Activated naive CD4-positive, alpha-beta T cell treated with anti-CD3 and anti-CD28 coated beads for 36 hours (primary cell): ENCODE results near the gene AGT. TPM values are rescaled to one million over a fixed set of nuclear protein-coding genes. Genes with fewer than 3 reads are reported as not detected.

Source experiments
- CTCF ChIA-PET: fragments of 350-600 bp; sonication (Branson Sonifier 250); formaldehyde crosslinking; loops from one replicate; lab custom pipeline; 2021; ENCODE audit warnings: antibody characterized with exemption; lab: Charles Lee
- DNase-seq: peaks from one replicate; pipeline ENCODE4 v3.0.0-alpha.2; 2020
- H3K27ac Mint-ChIP-seq: one replicate; pipeline ENCODE4 v1.8.0; 2021; ENCODE audit warnings: mild to moderate bottlenecking, mixed read lengths
- H3K27me3 Mint-ChIP-seq: one replicate; pipeline ENCODE4 v1.8.0; 2021; ENCODE audit warnings: low read depth, mixed read lengths
- H3K36me3 Mint-ChIP-seq: one replicate; pipeline ENCODE4 v1.8.0; 2021; ENCODE audit warnings: low read depth, mixed read lengths
- H3K4me1 Mint-ChIP-seq: one replicate; pipeline ENCODE4 v1.8.0; 2021; ENCODE audit warnings: low read depth, mixed read lengths
- H3K4me3 Mint-ChIP-seq: one replicate; pipeline ENCODE4 v1.8.0; 2021; ENCODE audit warnings: mild to moderate bottlenecking, moderate library complexity, mixed read lengths
- H3K9me3 Mint-ChIP-seq: one replicate; pipeline ENCODE4 v1.8.0; 2021; ENCODE audit warnings: mixed read lengths
- intact Hi-C: fragments of 100-400 bp; cut with micrococcal nuclease; formaldehyde crosslinking; loops from one replicate; pipeline ENCODE4 v1.15.1; 2023
- total RNA-seq, 2 experiments: library from RNA; stranded (reverse); gene quantifications; one replicate each; pipeline ENCODE4 v1.2.3, GENCODE V29; 2021

Gene AGT
- total RNA-seq, 2 experiments from 2014 or later, result not detected

DNA sequence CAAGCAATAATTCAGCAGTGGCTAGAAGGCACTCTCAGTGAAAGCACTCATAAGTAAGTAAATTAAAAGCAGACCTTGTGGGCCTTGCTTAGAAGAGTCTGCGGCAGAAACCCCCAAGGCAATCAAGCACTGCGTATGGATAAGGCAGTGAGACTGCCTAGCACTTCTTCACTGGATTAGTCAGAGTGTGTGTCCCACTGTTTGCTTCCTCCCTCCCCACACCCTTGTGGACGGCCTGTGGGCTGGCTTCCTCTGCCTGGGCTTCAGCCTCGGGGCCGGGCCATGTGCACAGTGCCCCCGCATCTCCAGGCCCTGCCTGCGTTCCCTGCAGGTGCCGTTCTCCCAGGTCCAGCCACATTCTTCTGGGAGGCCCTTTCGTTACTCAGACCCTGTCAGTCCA, 23.8 kb downstream of the AGT start:
- Mint-ChIP-seq H3K27ac (no peak overlapping the region), H3K9me3 (no peaks in the 10 kb centered on the region), H3K4me1 (no peaks in the 10 kb centered on the region), H3K36me3 (peaks cover 26% of the 10 kb centered on the region), H3K4me3 (no peak overlapping the region), H3K27me3 (no peaks in the 10 kb centered on the region)
- DNase-seq, result no peak
- CTCF ChIA-PET, result no interaction called here
- intact Hi-C loops, result no loop called here

- CTCF ChIA-PET, result interaction anchor here (0.6 kb wide), 1 partner anchor 385 kb away, joined by 3 read pairs; no protein-coding TSS in a partner anchor
- DNase-seq, result no peak
Measured at GRCh38 chr1:230686747-230687146, 27.2 kb downstream of the AGT start.

DNA sequence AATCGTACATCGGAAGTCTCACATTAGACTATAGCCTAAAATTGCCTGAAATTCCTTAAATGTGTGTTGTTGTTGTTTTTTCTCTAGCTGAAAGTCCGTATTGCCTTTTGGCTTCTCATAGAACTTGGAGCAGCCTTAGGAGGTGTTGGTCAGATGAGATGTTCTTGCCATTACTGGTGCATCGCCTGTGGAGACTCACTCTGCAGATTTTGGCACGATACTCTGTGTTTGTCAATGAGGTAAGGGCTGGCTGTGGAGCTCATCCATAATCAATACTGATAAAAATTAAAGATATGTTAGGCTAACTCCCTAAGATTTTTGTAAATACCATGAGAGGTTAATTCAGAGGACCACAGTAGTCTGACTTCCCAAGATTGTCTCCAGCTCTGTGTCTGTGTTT, 28.9 kb downstream of the AGT start:
- peaks cover 14% of the 10 kb centered on the region for H3K36me3 Mint-ChIP-seq
- H3K27ac Mint-ChIP-seq, result no peak overlapping the region
- DNase-seq, result no peak
- no peaks in the 10 kb centered on the region for H3K4me1 Mint-ChIP-seq
- CTCF ChIA-PET, result no interaction called here
- no peaks in the 10 kb centered on the region for H3K9me3 Mint-ChIP-seq
- H3K27me3 Mint-ChIP-seq, result no peaks in the 10 kb centered on the region
- H3K4me3 Mint-ChIP-seq, result no peak overlapping the region
- intact Hi-C loops, result no loop called here

More at GRCh38 chr1:230686747-230687146, 27.2 kb downstream of the AGT start:
- intact Hi-C loops, result no loop called here
- Mint-ChIP-seq H3K9me3 (no peaks in the 10 kb centered on the region), H3K36me3 (peaks cover 15% of the 10 kb centered on the region), H3K27ac (no peak overlapping the region), H3K4me1 (no peaks in the 10 kb centered on the region), H3K27me3 (no peaks in the 10 kb centered on the region), H3K4me3 (no peak overlapping the region)

DNA sequence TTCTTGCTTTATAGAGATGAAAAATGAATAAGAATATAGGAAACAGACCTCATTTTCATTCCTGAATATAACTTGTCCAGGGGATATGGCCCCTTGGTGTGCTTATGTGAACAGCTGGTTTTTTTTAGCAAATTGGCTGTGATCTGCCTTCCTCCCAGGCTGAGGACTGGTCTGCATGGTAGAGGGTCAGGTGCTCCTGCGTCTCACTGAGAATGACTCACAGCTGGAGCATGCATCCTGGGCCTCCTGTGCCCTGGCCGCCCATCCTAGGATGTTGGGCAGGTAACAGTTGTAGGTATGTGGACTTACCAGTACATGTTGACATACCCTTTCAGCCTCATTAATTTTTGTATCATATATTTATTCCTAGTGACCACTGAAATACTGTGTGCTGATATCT, 29.8 kb downstream of the AGT start:
- H3K9me3 Mint-ChIP-seq, result no peaks in the 10 kb centered on the region
- H3K27ac Mint-ChIP-seq, result no peak overlapping the region
- no peak overlapping the region for H3K4me3 Mint-ChIP-seq

GRCh38 chr1:230682882-230683610, 30.9 kb downstream of the AGT start:
- no peak for DNase-seq
- CTCF ChIA-PET, result no interaction called here
- no peak overlapping the region for H3K4me3 Mint-ChIP-seq
- no peak overlapping the region for H3K27ac Mint-ChIP-seq
- H3K9me3 Mint-ChIP-seq, result no peaks in the 10 kb centered on the region
- peaks cover 10% of the 10 kb centered on the region for H3K36me3 Mint-ChIP-seq
- intact Hi-C loops, result no loop called here
- H3K4me1 Mint-ChIP-seq, result no peaks in the 10 kb centered on the region
- H3K27me3 Mint-ChIP-seq, result no peaks in the 10 kb centered on the region

More for the DNA sequence above, 29.8 kb downstream of the AGT start:
- Mint-ChIP-seq H3K36me3 (peaks cover 14% of the 10 kb centered on the region), H3K27me3 (no peaks in the 10 kb centered on the region), H3K4me1 (no peaks in the 10 kb centered on the region)
- CTCF ChIA-PET, result no interaction called here
- intact Hi-C loops, result no loop called here
- DNase-seq, result no peak

DNA sequence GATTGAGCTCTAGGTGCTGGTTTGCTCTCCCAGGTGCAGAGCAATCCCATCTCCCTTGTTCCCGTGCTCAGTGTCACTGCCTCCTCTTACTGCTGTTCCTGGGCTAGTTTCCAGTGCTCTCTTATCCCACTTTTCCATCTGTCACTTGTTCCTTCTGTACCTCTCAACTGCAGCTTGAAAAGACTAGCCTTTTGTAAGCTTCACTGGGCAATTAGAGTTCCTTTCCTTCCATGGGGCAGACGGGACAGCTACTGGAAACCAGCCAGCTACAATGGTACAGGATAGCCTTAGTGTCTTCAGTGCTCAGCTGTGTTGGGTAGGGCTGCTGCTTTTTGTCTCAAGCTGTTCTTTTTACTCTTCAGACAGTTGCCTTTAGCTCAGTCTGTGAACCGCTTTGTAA, 31.6 kb downstream of the AGT start:
- Mint-ChIP-seq H3K27ac (no peak overlapping the region), H3K27me3 (no peaks in the 10 kb centered on the region), H3K9me3 (no peaks in the 10 kb centered on the region), H3K36me3 (peaks cover 9% of the 10 kb centered on the region), H3K4me3 (no peak overlapping the region), H3K4me1 (no peaks in the 10 kb centered on the region)
- intact Hi-C loops, result no loop called here
- CTCF ChIA-PET, result no interaction called here
- DNase-seq, result no peak

- Mint-ChIP-seq H3K27ac (peak overlapping the region; percentile 12), H3K9me3 (no peaks in the 10 kb centered on the region), H3K36me3 (peaks cover 6% of the 10 kb centered on the region), H3K27me3 (no peaks in the 10 kb centered on the region), H3K4me3 (no peak overlapping the region), H3K4me1 (no peaks in the 10 kb centered on the region)
- intact Hi-C loops, result no loop called here
- DNase-seq, result peak; percentile 14
- CTCF ChIA-PET, result no interaction called here
Measured at GRCh38 chr1:230681599-230681998, 32.3 kb downstream of the AGT start.

DNA sequence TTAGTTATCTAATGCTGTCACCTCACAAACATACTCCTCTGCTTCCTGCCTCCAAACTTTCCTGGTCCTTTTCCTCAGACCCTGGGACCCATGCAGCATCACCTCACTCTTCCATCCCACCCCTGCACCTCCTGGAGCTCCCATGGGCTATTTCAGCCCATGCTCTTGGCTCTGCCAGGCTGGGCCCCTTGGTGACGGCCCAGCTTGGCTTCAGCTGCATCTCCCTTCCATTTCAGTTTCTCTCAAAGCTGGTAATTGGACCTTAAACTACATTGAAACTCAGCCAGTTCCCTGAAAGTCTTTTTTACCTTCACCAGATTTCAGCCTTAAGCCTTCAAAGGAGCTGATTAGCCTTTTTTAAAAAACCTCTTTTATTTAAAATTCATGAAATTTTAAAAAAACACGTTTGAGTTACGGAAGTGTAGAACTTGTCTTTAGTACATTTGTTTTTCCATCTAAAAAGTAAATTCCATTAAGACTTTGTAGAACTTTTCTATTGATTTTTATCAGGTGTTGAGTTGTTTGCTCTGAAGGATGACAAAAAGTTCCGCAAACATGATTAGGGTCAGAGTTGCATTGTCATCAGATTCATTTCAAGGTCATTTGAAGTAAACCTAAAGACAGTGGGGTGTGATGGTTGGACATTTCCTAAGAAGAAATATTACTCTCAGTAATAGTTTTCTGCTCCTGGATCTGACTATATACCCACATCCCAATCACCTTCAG, 33.5 kb downstream of the AGT start:
- DNase-seq, result no peak
- no peaks in the 10 kb centered on the region for H3K9me3 Mint-ChIP-seq
- no peaks in the 10 kb centered on the region for H3K27me3 Mint-ChIP-seq
- CTCF ChIA-PET, result no interaction called here
- no peaks in the 10 kb centered on the region for H3K4me1 Mint-ChIP-seq
- intact Hi-C loops, result no loop called here
- no peak overlapping the region for H3K27ac Mint-ChIP-seq
- H3K36me3 Mint-ChIP-seq, result peaks cover 15% of the 10 kb centered on the region
- H3K4me3 Mint-ChIP-seq, result no peak overlapping the region

- no peaks in the 10 kb centered on the region for H3K27me3 Mint-ChIP-seq
- no peaks in the 10 kb centered on the region for H3K9me3 Mint-ChIP-seq
- H3K36me3 Mint-ChIP-seq, result peaks cover 15% of the 10 kb centered on the region
- no peak for DNase-seq
- H3K4me3 Mint-ChIP-seq, result no peak overlapping the region
- H3K27ac Mint-ChIP-seq, result no peak overlapping the region
- CTCF ChIA-PET, result no interaction called here
- intact Hi-C loops, result no loop called here
- H3K4me1 Mint-ChIP-seq, result no peaks in the 10 kb centered on the region
Measured at GRCh38 chr1:230679825-230680224, 34.1 kb downstream of the AGT start.

DNA sequence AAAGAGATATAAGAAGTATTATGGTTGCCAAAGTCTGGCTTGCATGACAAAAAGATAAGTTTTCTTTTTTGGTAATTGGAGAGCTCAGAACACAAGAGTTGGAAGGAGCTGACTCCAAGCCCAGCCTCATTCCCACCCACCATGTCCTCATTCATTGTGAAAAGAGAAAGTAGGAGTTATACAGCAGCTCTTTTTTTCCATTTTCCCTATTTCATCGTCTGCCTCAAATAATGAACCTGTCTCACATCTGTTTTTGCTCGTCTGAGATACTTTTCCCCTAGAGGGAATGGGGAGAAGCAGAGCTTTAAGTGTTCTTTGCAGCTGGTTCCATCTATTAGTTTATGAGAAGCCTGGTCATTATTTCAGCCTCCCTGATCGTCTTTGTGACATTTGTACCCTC, 34.7 kb downstream of the AGT start:
- H3K4me1 Mint-ChIP-seq, result no peaks in the 10 kb centered on the region
- DNase-seq, result no peak
- H3K36me3 Mint-ChIP-seq, result peaks cover 17% of the 10 kb centered on the region
- H3K4me3 Mint-ChIP-seq, result no peak overlapping the region
- CTCF ChIA-PET, result no interaction called here
- intact Hi-C loops, result no loop called here
- no peaks in the 10 kb centered on the region for H3K9me3 Mint-ChIP-seq
- H3K27me3 Mint-ChIP-seq, result no peaks in the 10 kb centered on the region
- H3K27ac Mint-ChIP-seq, result peak overlapping the region; percentile 39

DNA sequence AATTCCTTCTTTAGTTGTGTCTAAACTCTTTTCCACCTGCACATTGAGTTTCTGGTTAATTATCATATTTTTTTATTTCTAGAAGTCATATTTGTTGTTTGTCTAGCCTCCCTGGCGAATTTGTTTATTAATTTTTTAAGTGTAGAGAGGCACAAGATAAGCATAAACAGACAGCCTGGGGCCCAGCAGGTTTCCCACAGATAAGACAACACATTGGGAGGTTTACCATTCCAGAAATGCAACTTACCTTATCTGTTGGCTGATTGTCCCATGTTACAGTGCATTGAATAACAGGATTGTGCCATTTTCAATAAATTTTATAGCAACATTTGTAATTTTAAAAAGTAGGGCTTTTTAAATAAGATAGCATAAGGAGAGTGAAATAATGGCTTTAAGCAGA, 36.7 kb downstream of the AGT start:
- CTCF ChIA-PET, result no interaction called here
- Mint-ChIP-seq H3K27ac (no peak overlapping the region), H3K27me3 (no peaks in the 10 kb centered on the region), H3K9me3 (no peaks in the 10 kb centered on the region), H3K4me1 (no peaks in the 10 kb centered on the region), H3K4me3 (no peak overlapping the region), H3K36me3 (peaks cover 20% of the 10 kb centered on the region)
- intact Hi-C loops, result no loop called here
- DNase-seq, result no peak

- no peak overlapping the region for H3K27ac Mint-ChIP-seq
- H3K4me3 Mint-ChIP-seq, result no peak overlapping the region
- CTCF ChIA-PET, result no interaction called here
- no peaks in the 10 kb centered on the region for H3K4me1 Mint-ChIP-seq
- H3K36me3 Mint-ChIP-seq, result peaks cover 25% of the 10 kb centered on the region
- H3K27me3 Mint-ChIP-seq, result no peaks in the 10 kb centered on the region
- no peak for DNase-seq
- no peaks in the 10 kb centered on the region for H3K9me3 Mint-ChIP-seq
- intact Hi-C loops, result no loop called here
Measured at GRCh38 chr1:230674581-230674980, 39.3 kb downstream of the AGT start.

- Mint-ChIP-seq H3K36me3 (peaks cover 29% of the 10 kb centered on the region), H3K27ac (no peak overlapping the region), H3K27me3 (no peaks in the 10 kb centered on the region), H3K4me3 (no peak overlapping the region), H3K9me3 (no peaks in the 10 kb centered on the region), H3K4me1 (no peaks in the 10 kb centered on the region)
- no peak for DNase-seq
- intact Hi-C loops, result no loop called here
- CTCF ChIA-PET, result no interaction called here
Measured at GRCh38 chr1:230669543-230669942, 44.4 kb downstream of the AGT start.
